HepG2 (cell line): Measurements from ENCODE around the gene GAL3ST2. TPM values are rescaled to one million over a fixed set of nuclear protein-coding genes. Genes with fewer than 3 reads are reported as not detected.

Experiments used
- BRF2 ChIP-seq: sonication (generic); formaldehyde crosslinking; IDR thresholded peaks from 2 replicates; pipeline ENCODE4 v1.8.1; 2022; ENCODE audit warnings: mild to moderate bottlenecking, missing genetic modification reagents
- HNF4A ChIP-seq: sonication (generic); formaldehyde crosslinking; IDR thresholded peaks from 2 replicates; pipeline ENCODE4 v1.4.0; 2020; ENCODE audit warnings: missing genetic modification reagents
- KLF9 ChIP-seq: IDR thresholded peaks from 2 replicates; pipeline ENCODE4 v1.6.1; 2016; ENCODE audit warnings: low read depth
- PAX8 ChIP-seq: sonication (generic); formaldehyde crosslinking; IDR thresholded peaks from 2 replicates; pipeline ENCODE4 v1.8.0; 2022; ENCODE audit warnings: mild to moderate bottlenecking, missing genetic modification reagents, borderline replicate concordance
- PITX1 ChIP-seq: sonication (generic); formaldehyde crosslinking; IDR thresholded peaks from 2 replicates; pipeline ENCODE4 v1.5.1; 2020; ENCODE audit warnings: mild to moderate bottlenecking, missing genetic modification reagents
- SMARCE1 ChIP-seq: fragments of 450-650 bp; IDR thresholded peaks from 2 replicates; pipeline ENCODE4 v1.6.1; 2017; ENCODE audit warnings: borderline replicate concordance
- ZBTB37 ChIP-seq: sonication (generic); formaldehyde crosslinking; IDR thresholded peaks from 2 replicates; pipeline ENCODE4 v1.4.0; 2020; ENCODE audit warnings: mild to moderate bottlenecking, missing genetic modification reagents
- ZC3H4 ChIP-seq: sonication (generic); formaldehyde crosslinking; IDR thresholded peaks from 2 replicates; pipeline ENCODE4 v1.4.0; 2020; ENCODE audit warnings: missing genetic modification reagents, borderline replicate concordance
- ZFY ChIP-seq: sonication (generic); formaldehyde crosslinking; IDR thresholded peaks from 2 replicates; pipeline ENCODE4 v1.4.0; 2020; ENCODE audit warnings: missing genetic modification reagents
- ZNF17 ChIP-seq: sonication (generic); formaldehyde crosslinking; IDR thresholded peaks from 2 replicates; pipeline ENCODE4 v1.5.0; 2020; ENCODE audit warnings: mild to moderate bottlenecking, missing genetic modification reagents
- ZNF318 ChIP-seq: sonication (generic); formaldehyde crosslinking; IDR thresholded peaks from 2 replicates; pipeline ENCODE4 v1.4.0; 2020; ENCODE audit warnings: mild to moderate bottlenecking, missing genetic modification reagents
- ZNF687 ChIP-seq: sonication (generic); formaldehyde crosslinking; IDR thresholded peaks from 2 replicates; pipeline ENCODE4 v1.5.1; 2020; ENCODE audit warnings: mild to moderate bottlenecking, missing genetic modification reagents, moderate library complexity
- polyA plus RNA-seq, 8 experiments: library from polyadenylated mRNA; depleted of rRNA in 3 of 8; stranded (reverse) in 7 of 8; unstranded in 1 of 8; fragments of >200 nt; fragmentation: Illumina TruSeq in 4 of 8; extraction: Trizol in 4 of 8; gene quantifications; 2 replicates each; pipeline versions ENCODE4 v1.2.1 to v1.2.3, GENCODE V29; 2011 to 2016; ENCODE audit warnings: low read depth in 4 of 8, missing spikeins in 1 of 8, mixed read lengths in 1 of 8; ENCODE audit not compliant: insufficient read depth in 1 of 8
- total RNA-seq, 5 experiments: library from RNA; depleted of rRNA; stranded (reverse); fragments of >200 nt; fragmentation: Illumina TruSeq; extraction: Trizol; gene quantifications; 2 replicates each; pipeline ENCODE4 v1.2.3, GENCODE V29; 2016; ENCODE audit warnings: low read depth in 1 of 5

GAL3ST2 gene
- total and polyA plus RNA-seq, 2 of the 13 experiments (the other 11 are each of a cell fraction or from before 2014, with no cell fraction given) = 0.17 to 0.20 TPM

- TF ChIP-seq BRF2 (CRISPR knock-in tag) (peak; percentile 93), HNF4A (CRISPR knock-in tag) (peak; percentile 52), ZNF318 (CRISPR knock-in tag) (0 out of 2 replicates have a peak, but pooled peaks have one; percentile 20), KLF9 (CRISPR knock-in tag) (no peak), PITX1 (peak; percentile 94), ZNF17 (CRISPR knock-in tag) (no peak), ZFY (CRISPR knock-in tag) (no peak; the same call in 1 of the 2 replicates), PAX8 (CRISPR knock-in tag) (peak; percentile 80; the same call in 1 of the 2 replicates), ZBTB37 (CRISPR knock-in tag) (no peak), SMARCE1 (no peak), ZNF687 (CRISPR knock-in tag) (peak; percentile 96), ZC3H4 (CRISPR knock-in tag) (peak; percentile 72; the same call in 1 of the 2 replicates)
Observed at GRCh38 chr2:241771286-241772062, 5.1 kb upstream of the GAL3ST2 start (continued).
